Measurements from ENCODE around the gene EPHB3.

The EPHB3 gene

GRCh38 chr3:184581331-184581855, 19.8 kb downstream of the EPHB3 start:
- no peak for DNase-seq

- DNase-seq, result no peak
Measured at GRCh38 chr3:184582646-184583577, 21.3 kb downstream of the EPHB3 start.

- peak in 2 of 3 donors; percentile 36 to 64 for DNase-seq
Measured at GRCh38 chr3:184583578-184584451, 22.2 kb downstream of the EPHB3 start.

GRCh38 chr3:184584464-184584891, 22.9 kb downstream of the EPHB3 start:
- no peak for DNase-seq

GRCh38 chr3:184585545-184585944, 24.0 kb downstream of the EPHB3 start:
- DNase-seq, result no peak

- peak in 2 of 3 donors; percentile 59 to 63 for DNase-seq
Measured at GRCh38 chr3:184586851-184587250, 25.3 kb downstream of the EPHB3 start.

GRCh38 chr3:184588776-184589175, 27.2 kb downstream of the EPHB3 start:
- DNase-seq, result no peak

GRCh38 chr3:184590795-184591194, 29.2 kb downstream of the EPHB3 start:
- DNase-seq, result no peak

- DNase-seq, result no peak
Measured at GRCh38 chr3:184591789-184592188, 30.2 kb downstream of the EPHB3 start.

- DNase-seq, result no peak
Measured at GRCh38 chr3:184592371-184593219, 31.0 kb downstream of the EPHB3 start.

- DNase-seq, result no peak
Measured at GRCh38 chr3:184593220-184593927, 31.8 kb downstream of the EPHB3 start.

GRCh38 chr3:184593928-184594303, 32.3 kb downstream of the EPHB3 start:
- no peak for DNase-seq

- no peak for DNase-seq
Measured at GRCh38 chr3:184594371-184595001, 32.9 kb downstream of the EPHB3 start.

GRCh38 chr3:184595726-184596125, 34.1 kb downstream of the EPHB3 start:
- no peak for DNase-seq

- DNase-seq, result no peak
Measured at GRCh38 chr3:184596233-184596632, 34.6 kb downstream of the EPHB3 start.

- DNase-seq, result no peak
Measured at GRCh38 chr3:184596886-184597575, 35.4 kb downstream of the EPHB3 start.

GRCh38 chr3:184597829-184598573, 36.4 kb downstream of the EPHB3 start:
- DNase-seq, result no peak

GRCh38 chr3:184598574-184598927, 37.0 kb downstream of the EPHB3 start:
- no peak for DNase-seq

- DNase-seq, result no peak
Measured at GRCh38 chr3:184599143-184599542, 37.6 kb downstream of the EPHB3 start.

Data from suppressor macrophage treated with lipopolysaccharide for 1 hour (primary cell).